NCI-H524 (cell line): ENCODE measurements around the gene CDK4.
"Not testable (repeated sequence)": the region's sequence is repeated elsewhere in the genome, so short reads cannot be mapped to it uniquely, and the experiment has no call there.

ENCODE experiments used
- DNase-seq, 2 experiments: peaks; one replicate each; lab custom pipeline; 2025; lab: John Stamatoyannopoulos, UW

The CDK4 gene

GRCh38 chr12:57751788-57752667 lies at the start of gene CDK4:
Gene CDK4 (minus strand): TSS chr12:57752310. CDS start chr12:57751717, 593 bp downstream.
- peak; percentile 98 to 99 for DNase-seq

GRCh38 chr12:57800965-57801364 lies 48.9 kb upstream of the CDK4 start:
- DNase-seq, result no peak

GRCh38 chr12:57797933-57798332 lies 45.8 kb upstream of the CDK4 start:
- DNase-seq, result no peak

GRCh38 chr12:57796996-57797395 lies 44.9 kb upstream of the CDK4 start:
- no peak for DNase-seq

GRCh38 chr12:57795354-57795753 lies 43.2 kb upstream of the CDK4 start:
- DNase-seq, result no peak

GRCh38 chr12:57793920-57794319 lies 41.8 kb upstream of the CDK4 start:
- DNase-seq, result no peak

GRCh38 chr12:57783861-57784260 lies 31.8 kb upstream of the CDK4 start:
- no peak for DNase-seq

GRCh38 chr12:57783466-57783801 lies 31.3 kb upstream of the CDK4 start:
- DNase-seq, result no peak

- DNase-seq, result peak; percentile 81 to 90
Observed at GRCh38 chr12:57782608-57783465, 30.7 kb upstream of the CDK4 start, which contains the start of gene TSFM. Gene TSFM (plus strand): TSS chr12:57782787. CDS start chr12:57782802, 15 bp downstream.

GRCh38 chr12:57782243-57782607 lies 30.1 kb upstream of the CDK4 start:
- DNase-seq, result no peak

GRCh38 chr12:57781801-57782200 lies 29.7 kb upstream of the CDK4 start:
- DNase-seq, result no peak

- no peak for DNase-seq
Observed at GRCh38 chr12:57781244-57781643, 29.1 kb upstream of the CDK4 start.

- DNase-seq, result no peak
Observed at GRCh38 chr12:57780284-57780897, 28.3 kb upstream of the CDK4 start.

- DNase-seq, result no peak
Observed at GRCh38 chr12:57779736-57780135, 27.6 kb upstream of the CDK4 start.

GRCh38 chr12:57777911-57778310 lies 25.8 kb upstream of the CDK4 start:
- DNase-seq, result no peak

GRCh38 chr12:57777367-57777766 lies 25.3 kb upstream of the CDK4 start:
- DNase-seq, result no peak

- no peak for DNase-seq
Observed at GRCh38 chr12:57776247-57776587, 24.1 kb upstream of the CDK4 start.

- DNase-seq, result no peak
Observed at GRCh38 chr12:57775563-57776246, 23.6 kb upstream of the CDK4 start.

GRCh38 chr12:57775044-57775443 lies 22.9 kb upstream of the CDK4 start:
- DNase-seq, result no peak

GRCh38 chr12:57774634-57775033 lies 22.5 kb upstream of the CDK4 start:
- not testable (repeated sequence) for DNase-seq

- peak; percentile 67 to 77 for DNase-seq
Observed at GRCh38 chr12:57772429-57773322, 20.6 kb upstream of the CDK4 start, which contains the start of gene EEF1AKMT3. Gene EEF1AKMT3 (plus strand): TSS chr12:57772614. CDS start chr12:57772725, 111 bp downstream.
